Body of pancreas (tissue), 4 donors: ENCODE measurements around the gene SLC45A1.

Experiments
- POLR2A ChIP-seq, 3 donors: fragments of 450-650 bp; IDR thresholded peaks; one replicate each; pipeline ENCODE4 v1.6.1; 2016; ENCODE audit warnings: antibody characterized with exemption in 3 of 3, mild to moderate bottlenecking in 2 of 3
- TF ChIP-seq, protein P1 (sequence below), 7 experiments: fragments of 450-650 bp in 4 of 7; fragments of 200-600 bp in 3 of 7; sonication (generic) in 3 of 7; IDR thresholded peaks; one replicate each; pipeline ENCODE4 v1.5.1; 2016 to 2019; ENCODE audit warnings: antibody characterized with exemption in 7 of 7

DNA sequence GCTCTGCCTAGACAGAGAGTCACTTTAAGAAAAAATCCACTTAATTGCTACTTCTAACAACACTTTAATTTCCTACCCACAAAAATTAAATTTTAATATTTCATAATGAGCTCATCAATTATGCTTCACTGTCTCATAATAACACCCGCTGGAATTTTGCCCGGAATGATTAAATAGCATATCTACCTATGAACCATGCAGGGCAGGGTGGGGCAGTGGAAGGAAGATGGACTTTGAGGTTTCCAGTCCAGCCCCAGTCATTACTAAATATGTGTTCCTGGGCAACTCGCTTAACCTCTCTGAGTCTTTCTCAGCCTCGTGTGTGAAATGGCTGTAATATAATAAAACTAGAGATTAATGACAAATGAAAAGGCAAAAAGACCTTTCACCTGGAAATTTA is 32.8 kb upstream of the SLC45A1 start:
- TF ChIP-seq, protein P1, sequence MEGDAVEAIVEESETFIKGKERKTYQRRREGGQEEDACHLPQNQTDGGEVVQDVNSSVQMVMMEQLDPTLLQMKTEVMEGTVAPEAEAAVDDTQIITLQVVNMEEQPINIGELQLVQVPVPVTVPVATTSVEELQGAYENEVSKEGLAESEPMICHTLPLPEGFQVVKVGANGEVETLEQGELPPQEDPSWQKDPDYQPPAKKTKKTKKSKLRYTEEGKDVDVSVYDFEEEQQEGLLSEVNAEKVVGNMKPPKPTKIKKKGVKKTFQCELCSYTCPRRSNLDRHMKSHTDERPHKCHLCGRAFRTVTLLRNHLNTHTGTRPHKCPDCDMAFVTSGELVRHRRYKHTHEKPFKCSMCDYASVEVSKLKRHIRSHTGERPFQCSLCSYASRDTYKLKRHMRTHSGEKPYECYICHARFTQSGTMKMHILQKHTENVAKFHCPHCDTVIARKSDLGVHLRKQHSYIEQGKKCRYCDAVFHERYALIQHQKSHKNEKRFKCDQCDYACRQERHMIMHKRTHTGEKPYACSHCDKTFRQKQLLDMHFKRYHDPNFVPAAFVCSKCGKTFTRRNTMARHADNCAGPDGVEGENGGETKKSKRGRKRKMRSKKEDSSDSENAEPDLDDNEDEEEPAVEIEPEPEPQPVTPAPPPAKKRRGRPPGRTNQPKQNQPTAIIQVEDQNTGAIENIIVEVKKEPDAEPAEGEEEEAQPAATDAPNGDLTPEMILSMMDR (IDR thresholded peaks at IDR 0.05): no peak
- TF ChIP-seq POLR2A (IDR thresholded peaks at IDR 0.05): no peak
